HepG2 (cell line): ENCODE data around the gene ZNF485. TPM values are rescaled to one million over a fixed set of nuclear protein-coding genes. Genes with fewer than 3 reads are reported as not detected.
A peak's percentile ranks its signal among the peaks of the same experiment; 100 is the strongest.

Experiments
- AGO1 ChIP-seq: fragments of 200-400 bp; formaldehyde crosslinking; IDR thresholded peaks from 2 replicates; pipeline ENCODE4 v1.6.1; 2017; ENCODE audit warnings: mild to moderate bottlenecking, low read depth, low read length, moderate library complexity; ENCODE audit not compliant: poor library complexity, severe bottlenecking
- CENPT ChIP-seq: sonication (generic); formaldehyde crosslinking; IDR thresholded peaks from 2 replicates; pipeline ENCODE4 v1.8.0; 2022; ENCODE audit warnings: low read depth, mild to moderate bottlenecking, moderate library complexity, missing genetic modification reagents
- CENPX ChIP-seq: sonication (generic); formaldehyde crosslinking; IDR thresholded peaks from 2 replicates; pipeline ENCODE4 v1.9.0; 2021; ENCODE audit warnings: mild to moderate bottlenecking, missing genetic modification reagents, moderate library complexity
- ELF3 ChIP-seq: IDR thresholded peaks from 2 replicates; pipeline ENCODE4 v1.6.1; 2016; ENCODE audit warnings: missing genetic modification reagents, missing compliant biosample characterization
- ETV6 ChIP-seq: sonication (generic); formaldehyde crosslinking; conservative IDR thresholded peaks from 2 replicates; pipeline ENCODE4 v1.4.0; 2020; ENCODE audit warnings: missing genetic modification reagents
- EZH2 ChIP-seq: conservative IDR thresholded peaks from 2 replicates; pipeline ENCODE4 v1.6.1; 2012; ENCODE audit warnings: mild to moderate bottlenecking, low read depth, low read length, moderate library complexity
- JUNB ChIP-seq: sonication (generic); formaldehyde crosslinking; IDR thresholded peaks from 2 replicates; pipeline ENCODE4 v1.8.0; 2022; ENCODE audit warnings: missing genetic modification reagents, mild to moderate bottlenecking, borderline replicate concordance
- KAT8 ChIP-seq: IDR thresholded peaks from 2 replicates; pipeline ENCODE4 v1.6.1; 2016; ENCODE audit warnings: missing genetic modification reagents, missing compliant biosample characterization
- KDM1A ChIP-seq: IDR thresholded peaks from 2 replicates; pipeline ENCODE4 v1.6.1; 2016; ENCODE audit warnings: missing compliant biosample characterization
- KLF13 ChIP-seq: sonication (generic); formaldehyde crosslinking; IDR thresholded peaks from 2 replicates; pipeline ENCODE4 v1.4.0; 2020; ENCODE audit warnings: mild to moderate bottlenecking, missing genetic modification reagents
- MED8 ChIP-seq: sonication (generic); formaldehyde crosslinking; IDR thresholded peaks from 2 replicates; pipeline ENCODE4 v1.8.1; 2023; ENCODE audit warnings: mild to moderate bottlenecking, missing genetic modification reagents; ENCODE audit not compliant: insufficient replicate concordance
- NFE2L2 ChIP-seq: fragments of 150-350 bp; IDR thresholded peaks from 2 replicates; pipeline ENCODE4 v1.6.1; 2014; ENCODE audit warnings: low read length
- NR1H2 ChIP-seq: sonication (generic); formaldehyde crosslinking; IDR thresholded peaks from 2 replicates; pipeline ENCODE4 v1.8.1; 2022; ENCODE audit warnings: low read depth, missing genetic modification reagents, borderline replicate concordance
- PAWR ChIP-seq: sonication (generic); formaldehyde crosslinking; IDR thresholded peaks from 2 replicates; pipeline ENCODE4 v1.4.0; 2020; ENCODE audit warnings: missing genetic modification reagents, mild to moderate bottlenecking, borderline replicate concordance
- SRSF1 ChIP-seq: fragments of 200-400 bp; formaldehyde crosslinking; optimal IDR thresholded peaks from 2 replicates; pipeline ENCODE3; 2017; ENCODE audit warnings: mild to moderate bottlenecking, low read depth, low read length, moderate library complexity
- ZBTB7B ChIP-seq: sonication (generic); formaldehyde crosslinking; IDR thresholded peaks from 2 replicates; pipeline ENCODE4 v1.4.0; 2020; ENCODE audit warnings: missing genetic modification reagents
- ZNF709 ChIP-seq: sonication (generic); formaldehyde crosslinking; IDR thresholded peaks from 2 replicates; pipeline ENCODE4 v1.5.0; 2020; ENCODE audit warnings: mild to moderate bottlenecking, missing genetic modification reagents
- ZNF720 ChIP-seq: sonication (generic); formaldehyde crosslinking; IDR thresholded peaks from 2 replicates; pipeline ENCODE4 v1.4.0; 2020; ENCODE audit warnings: missing genetic modification reagents
- ZNF768 ChIP-seq: sonication (generic); formaldehyde crosslinking; IDR thresholded peaks from 2 replicates; pipeline ENCODE4 v1.4.0; 2020; ENCODE audit warnings: missing genetic modification reagents
- ZNF780A ChIP-seq: sonication (generic); formaldehyde crosslinking; IDR thresholded peaks from 2 replicates; pipeline ENCODE4 v1.8.0; 2022; ENCODE audit warnings: mild to moderate bottlenecking, missing genetic modification reagents, moderate library complexity
- ZNF83 ChIP-seq: sonication (generic); formaldehyde crosslinking; IDR thresholded peaks from 2 replicates; pipeline ENCODE4 v1.4.0; 2020; ENCODE audit warnings: missing genetic modification reagents, mild to moderate bottlenecking, borderline replicate concordance
- polyA plus RNA-seq, 8 experiments: library from polyadenylated mRNA; depleted of rRNA in 3 of 8; stranded (reverse) in 7 of 8; unstranded in 1 of 8; fragments of >200 nt; fragmentation: Illumina TruSeq in 4 of 8; extraction: Trizol in 4 of 8; gene quantifications; 2 replicates each; pipeline versions ENCODE4 v1.2.1 to v1.2.3, GENCODE V29; 2011 to 2016; ENCODE audit warnings: low read depth in 4 of 8, missing spikeins in 1 of 8, mixed read lengths in 1 of 8; ENCODE audit not compliant: insufficient read depth in 1 of 8
- total RNA-seq, 5 experiments: library from RNA; depleted of rRNA; stranded (reverse); fragments of >200 nt; fragmentation: Illumina TruSeq; extraction: Trizol; gene quantifications; 2 replicates each; pipeline ENCODE4 v1.2.3, GENCODE V29; 2016; ENCODE audit warnings: low read depth in 1 of 5
- TF ChIP-seq, protein P1 (sequence below): IDR thresholded peaks from 2 replicates; pipeline ENCODE4 v1.6.1; 2016; ENCODE audit warnings: missing biosample characterization, missing genetic modification reagents, low read depth
- TF ChIP-seq, protein P2 (sequence below): sonication (generic); IDR thresholded peaks from 2 replicates; pipeline ENCODE4 v1.6.1; 2016; ENCODE audit warnings: low read depth, borderline replicate concordance
- TF ChIP-seq, protein P3 (sequence below): sonication (generic); formaldehyde crosslinking; IDR thresholded peaks from 2 replicates; pipeline ENCODE4 v1.9.0; 2021; ENCODE audit warnings: missing genetic modification reagents, borderline replicate concordance

Gene ZNF485
- total and polyA plus RNA-seq, 2 of the 13 experiments (the other 11 are each of a cell fraction or from before 2014, with no cell fraction given) = 1.4 to 3.3 TPM

DNA sequence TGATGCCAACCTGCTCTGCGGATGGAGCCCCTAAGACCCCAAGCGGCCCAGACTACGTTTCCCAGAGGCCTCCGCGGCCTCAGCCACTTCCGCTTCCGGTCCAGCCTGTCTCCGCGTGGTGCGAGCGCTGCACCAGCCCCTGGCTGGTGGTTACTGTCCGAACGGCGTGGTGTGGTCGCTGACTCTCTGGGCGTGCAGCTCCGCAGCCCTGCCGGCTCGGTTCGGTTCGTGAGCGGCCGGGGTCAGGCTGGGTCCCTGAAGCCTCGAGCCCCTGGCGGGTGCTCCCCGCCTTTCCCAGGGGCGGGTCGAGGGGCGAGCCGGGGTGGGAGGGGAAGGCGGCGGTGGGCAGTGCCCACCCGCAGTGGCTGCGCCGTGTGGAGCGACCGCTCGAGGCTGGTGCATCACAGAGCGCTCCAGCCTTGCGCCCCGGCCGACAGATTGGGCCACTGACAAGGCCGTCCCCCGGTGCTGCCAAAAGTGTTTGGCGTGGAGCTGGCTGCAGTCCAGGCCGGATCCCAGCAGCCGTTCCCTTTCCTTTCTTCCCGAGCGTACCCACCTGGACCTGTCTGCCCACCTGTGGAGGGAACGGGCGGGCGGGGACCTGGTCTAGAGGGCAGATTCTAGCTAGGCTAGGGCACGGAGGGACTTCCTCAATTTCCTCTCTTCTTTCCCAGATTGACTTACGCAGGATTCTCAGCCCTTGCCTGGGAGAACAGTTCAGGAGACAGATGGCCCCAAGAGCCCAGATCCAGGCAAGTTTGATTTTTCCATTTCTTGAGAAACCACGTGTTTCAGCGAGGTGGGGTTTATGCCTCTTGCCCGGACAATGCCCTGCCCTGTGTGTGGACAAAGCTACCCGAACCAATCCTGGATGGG is at the start of gene ZNF485 (continued):
- TF ChIP-seq ZNF768 = peak; percentile 32; the same call in 1 of the 2 replicates
- TF ChIP-seq JUNB (CRISPR knock-in tag) = no peak
- no peak for TF ChIP-seq ZNF83 (CRISPR knock-in tag)
- no peak for TF ChIP-seq KLF13 (CRISPR knock-in tag)
- TF ChIP-seq KAT8 (CRISPR knock-in tag) = peak; percentile 45; the same call in 1 of the 2 replicates
- no peak for TF ChIP-seq NFE2L2
- 0 out of 2 replicates have a peak, but pooled peaks have one; percentile 24 for TF ChIP-seq ETV6 (CRISPR knock-in tag)
- no peak for TF ChIP-seq ELF3
- TF ChIP-seq, protein P1, sequence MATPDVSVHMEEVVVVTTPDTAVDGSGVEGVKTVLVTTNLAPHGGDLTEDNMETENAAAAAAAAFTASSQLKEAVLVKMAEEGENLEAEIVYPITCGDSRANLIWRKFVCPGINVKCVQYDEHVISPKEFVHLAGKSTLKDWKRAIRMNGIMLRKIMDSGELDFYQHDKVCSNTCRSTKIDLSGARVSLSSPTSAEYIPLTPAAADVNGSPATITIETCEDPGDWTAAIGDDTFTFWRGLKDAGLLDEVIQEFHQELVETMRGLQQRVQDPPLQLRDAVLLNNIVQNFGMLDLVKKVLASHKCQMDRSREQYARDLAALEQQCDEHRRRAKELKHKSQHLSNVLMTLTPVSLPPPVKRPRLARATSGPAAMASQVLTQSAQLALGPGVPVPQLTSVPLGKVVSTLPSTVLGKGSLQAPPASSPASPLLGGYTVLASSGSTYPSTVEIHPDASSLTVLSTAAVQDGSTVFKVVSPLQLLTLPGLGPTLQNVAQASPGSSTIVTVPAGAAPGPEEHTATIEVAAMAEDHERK (CRISPR knock-in tag) = no peak
- peak; percentile 41 for TF ChIP-seq MED8 (CRISPR knock-in tag)
- no peak for TF ChIP-seq ZNF720
- TF ChIP-seq NR1H2 (CRISPR knock-in tag) = no peak; the same call in 1 of the 2 replicates
- no peak for TF ChIP-seq KDM1A (CRISPR knock-in tag)
- TF ChIP-seq ZNF709 (CRISPR knock-in tag) = peak; percentile 69; the same call in 1 of the 2 replicates
- TF ChIP-seq SRSF1 = peak; percentile 35
- TF ChIP-seq PAWR (CRISPR knock-in tag) = no peak
- no peak for TF ChIP-seq AGO1
- TF ChIP-seq ZBTB7B = no peak
- TF ChIP-seq, protein P2, sequence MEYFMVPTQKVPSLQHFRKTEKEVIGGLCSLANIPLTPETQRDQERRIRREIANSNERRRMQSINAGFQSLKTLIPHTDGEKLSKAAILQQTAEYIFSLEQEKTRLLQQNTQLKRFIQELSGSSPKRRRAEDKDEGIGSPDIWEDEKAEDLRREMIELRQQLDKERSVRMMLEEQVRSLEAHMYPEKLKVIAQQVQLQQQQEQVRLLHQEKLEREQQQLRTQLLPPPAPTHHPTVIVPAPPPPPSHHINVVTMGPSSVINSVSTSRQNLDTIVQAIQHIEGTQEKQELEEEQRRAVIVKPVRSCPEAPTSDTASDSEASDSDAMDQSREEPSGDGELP = no peak
- no peak for TF ChIP-seq CENPX
- TF ChIP-seq, protein P3, sequence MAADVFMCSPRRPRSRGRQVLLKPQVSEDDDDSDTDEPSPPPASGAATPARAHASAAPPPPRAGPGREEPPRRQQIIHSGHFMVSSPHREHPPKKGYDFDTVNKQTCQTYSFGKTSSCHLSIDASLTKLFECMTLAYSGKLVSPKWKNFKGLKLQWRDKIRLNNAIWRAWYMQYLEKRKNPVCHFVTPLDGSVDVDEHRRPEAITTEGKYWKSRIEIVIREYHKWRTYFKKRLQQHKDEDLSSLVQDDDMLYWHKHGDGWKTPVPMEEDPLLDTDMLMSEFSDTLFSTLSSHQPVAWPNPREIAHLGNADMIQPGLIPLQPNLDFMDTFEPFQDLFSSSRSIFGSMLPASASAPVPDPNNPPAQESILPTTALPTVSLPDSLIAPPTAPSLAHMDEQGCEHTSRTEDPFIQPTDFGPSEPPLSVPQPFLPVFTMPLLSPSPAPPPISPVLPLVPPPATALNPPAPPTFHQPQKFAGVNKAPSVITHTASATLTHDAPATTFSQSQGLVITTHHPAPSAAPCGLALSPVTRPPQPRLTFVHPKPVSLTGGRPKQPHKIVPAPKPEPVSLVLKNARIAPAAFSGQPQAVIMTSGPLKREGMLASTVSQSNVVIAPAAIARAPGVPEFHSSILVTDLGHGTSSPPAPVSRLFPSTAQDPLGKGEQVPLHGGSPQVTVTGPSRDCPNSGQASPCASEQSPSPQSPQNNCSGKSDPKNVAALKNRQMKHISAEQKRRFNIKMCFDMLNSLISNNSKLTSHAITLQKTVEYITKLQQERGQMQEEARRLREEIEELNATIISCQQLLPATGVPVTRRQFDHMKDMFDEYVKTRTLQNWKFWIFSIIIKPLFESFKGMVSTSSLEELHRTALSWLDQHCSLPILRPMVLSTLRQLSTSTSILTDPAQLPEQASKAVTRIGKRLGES = no peak
- no peak for TF ChIP-seq CENPT (CRISPR knock-in tag)
- TF ChIP-seq ZNF780A = no peak; the same call in 1 of the 2 replicates
- TF ChIP-seq EZH2 = no peak
